OCI-LY1 (cell line): ENCODE results near the gene RNF151.
"Not testable (repeated sequence)": the region's sequence is repeated elsewhere in the genome, so short reads cannot be mapped to it uniquely, and the experiment has no call there.

Experiments
- H2AFZ ChIP-seq: fragments of 200-600 bp; sonication (generic), shearing (Covaris generic); 2 replicates; pipeline ENCODE4 v1.6.0; 2014; ENCODE audit warnings: antibody characterized with exemption, mild to moderate bottlenecking, low read length
- H3F3A ChIP-seq: fragments of 200-600 bp; sonication (generic), shearing (Covaris generic); 2 replicates; pipeline ENCODE4 v1.6.0; 2014; ENCODE audit warnings: mild to moderate bottlenecking, antibody characterized with exemption, low read length, moderate library complexity; ENCODE audit not compliant: insufficient read depth
- H3K27ac ChIP-seq: fragments of 200-600 bp; sonication (generic); 2 replicates; pipeline ENCODE4 v1.5.1; 2014; ENCODE audit warnings: low read length, mixed run types, mild to moderate bottlenecking, low read depth; ENCODE audit not compliant: poor library complexity, severe bottlenecking
- H3K27me3 ChIP-seq: fragments of 200-600 bp; sonication (generic); 2 replicates; pipeline ENCODE4 v1.6.0; 2014; ENCODE audit warnings: antibody characterized with exemption, mild to moderate bottlenecking, low read length, moderate library complexity; ENCODE audit not compliant: insufficient read depth
- H3K36me3 ChIP-seq: fragments of 200-600 bp; sonication (generic); 2 replicates; pipeline ENCODE4 v1.6.1; 2014; ENCODE audit warnings: mild to moderate bottlenecking, antibody characterized with exemption, low read length, moderate library complexity, mixed read lengths; ENCODE audit not compliant: insufficient read depth
- H3K4me1 ChIP-seq: fragments of 200-600 bp; sonication (generic); 2 replicates; pipeline ENCODE4 v1.5.1; 2014; ENCODE audit warnings: mild to moderate bottlenecking, low read length, moderate library complexity; ENCODE audit not compliant: insufficient read depth, severe bottlenecking
- H3K4me2 ChIP-seq: fragments of 200-600 bp; sonication (generic), shearing (Covaris generic); 2 replicates; pipeline ENCODE4 v1.6.1; 2014; ENCODE audit warnings: low read length
- H3K4me3 ChIP-seq: fragments of 200-600 bp; sonication (generic); 2 replicates; pipeline ENCODE4 v1.5.1; 2014; ENCODE audit warnings: low read length, low read depth, mild to moderate bottlenecking, mixed read lengths; ENCODE audit not compliant: poor library complexity, severe bottlenecking
- H3K79me2 ChIP-seq: fragments of 200-600 bp; shearing (Covaris generic); 2 replicates; pipeline ENCODE4 v1.6.1; 2016; ENCODE audit warnings: mixed run types, low read length, mixed read lengths; ENCODE audit not compliant: insufficient read depth
- H3K9ac ChIP-seq: fragments of 200-600 bp; sonication (generic), shearing (Covaris generic); 2 replicates; pipeline ENCODE4 v1.6.1; 2014; ENCODE audit warnings: mild to moderate bottlenecking, low read length, mixed read lengths
- H3K9me2 ChIP-seq: fragments of 200-600 bp; sonication (generic), shearing (Covaris generic); 2 replicates; pipeline ENCODE4 v1.6.1; 2014; ENCODE audit warnings: low read depth, mild to moderate bottlenecking, low read length, mixed read lengths
- H3K9me3 ChIP-seq: fragments of 200-600 bp; shearing (Covaris generic); 2 replicates; pipeline ENCODE4 v1.6.1; 2014; ENCODE audit warnings: low read length, mixed read lengths
- H4K20me1 ChIP-seq: fragments of 200-600 bp; sonication (generic), shearing (Covaris generic); 2 replicates; pipeline ENCODE4 v1.6.0; 2016; ENCODE audit warnings: mild to moderate bottlenecking, low read length; ENCODE audit not compliant: insufficient read depth
- CTCF ChIP-seq: fragments of 200-600 bp; sonication (generic), shearing (Covaris generic); IDR thresholded peaks from 2 replicates; pipeline ENCODE4 v1.5.1; 2017; ENCODE audit warnings: mild to moderate bottlenecking, antibody characterized with exemption, low read length, moderate library complexity, mixed read lengths
- EZH2 ChIP-seq: fragments of 200-600 bp; sonication (generic), shearing (Covaris generic); IDR thresholded peaks from 2 replicates; pipeline ENCODE4 v1.8.0; 2017; ENCODE audit warnings: borderline replicate concordance, mixed run types, mild to moderate bottlenecking, antibody characterized with exemption, low read length, moderate library complexity, mixed read lengths

Gene RNF151

DNA sequence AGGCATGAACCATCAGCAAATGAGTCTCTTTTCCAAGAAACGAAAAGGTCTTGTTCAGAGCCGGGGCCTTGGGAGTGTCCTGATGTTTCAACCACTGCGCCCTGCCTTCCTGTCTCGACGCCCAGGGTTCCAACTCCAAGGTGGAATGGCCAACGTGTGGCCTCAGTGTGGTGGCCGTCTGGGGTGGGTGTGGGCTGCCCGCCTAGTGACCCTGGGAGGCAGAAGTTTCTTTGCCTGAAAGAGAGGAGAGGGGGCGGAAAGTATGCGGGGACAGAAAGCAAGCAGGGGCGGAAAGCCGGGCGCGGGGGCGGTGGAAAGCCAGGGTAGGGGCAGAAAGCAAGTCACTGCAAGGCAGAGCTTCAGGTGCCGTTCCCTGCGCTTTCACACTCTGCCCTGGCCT, 27.7 kb upstream of the RNF151 start:
- H3K4me3 ChIP-seq: no peak overlapping the region
- H3K9me2 ChIP-seq: no peaks in the 10 kb centered on the region
- no peaks in the 10 kb centered on the region for H4K20me1 ChIP-seq
- H3K4me2 ChIP-seq: no peak overlapping the region
- peaks cover 14% of the 10 kb centered on the region for H3K4me1 ChIP-seq
- H2AFZ ChIP-seq: no peak overlapping the region
- TF ChIP-seq EZH2: no peak
- TF ChIP-seq CTCF: no peak
- H3K79me2 ChIP-seq: no peaks in the 10 kb centered on the region
- no peak overlapping the region for H3K9ac ChIP-seq
- no peaks in the 10 kb centered on the region for H3K9me3 ChIP-seq
- H3K27ac ChIP-seq: no peak overlapping the region
- no peaks in the 10 kb centered on the region for H3K27me3 ChIP-seq
- no peaks in the 10 kb centered on the region for H3F3A ChIP-seq
- H3K36me3 ChIP-seq: peaks cover 12% of the 10 kb centered on the region

GRCh38 chr16:1939833-1940232, 26.8 kb upstream of the RNF151 start:
- H3K27me3 ChIP-seq, H3K9me3 ChIP-seq, H3F3A ChIP-seq, H4K20me1 ChIP-seq, H3K4me2 ChIP-seq, H3K79me2 ChIP-seq, H3K27ac ChIP-seq, H2AFZ ChIP-seq, H3K9ac ChIP-seq, H3K9me2 ChIP-seq, H3K4me3 ChIP-seq: not testable (repeated sequence)
- Histone ChIP-seq H3K4me1 (peaks cover 14% of the 10 kb centered on the region), H3K36me3 (peaks cover 12% of the 10 kb centered on the region)

DNA sequence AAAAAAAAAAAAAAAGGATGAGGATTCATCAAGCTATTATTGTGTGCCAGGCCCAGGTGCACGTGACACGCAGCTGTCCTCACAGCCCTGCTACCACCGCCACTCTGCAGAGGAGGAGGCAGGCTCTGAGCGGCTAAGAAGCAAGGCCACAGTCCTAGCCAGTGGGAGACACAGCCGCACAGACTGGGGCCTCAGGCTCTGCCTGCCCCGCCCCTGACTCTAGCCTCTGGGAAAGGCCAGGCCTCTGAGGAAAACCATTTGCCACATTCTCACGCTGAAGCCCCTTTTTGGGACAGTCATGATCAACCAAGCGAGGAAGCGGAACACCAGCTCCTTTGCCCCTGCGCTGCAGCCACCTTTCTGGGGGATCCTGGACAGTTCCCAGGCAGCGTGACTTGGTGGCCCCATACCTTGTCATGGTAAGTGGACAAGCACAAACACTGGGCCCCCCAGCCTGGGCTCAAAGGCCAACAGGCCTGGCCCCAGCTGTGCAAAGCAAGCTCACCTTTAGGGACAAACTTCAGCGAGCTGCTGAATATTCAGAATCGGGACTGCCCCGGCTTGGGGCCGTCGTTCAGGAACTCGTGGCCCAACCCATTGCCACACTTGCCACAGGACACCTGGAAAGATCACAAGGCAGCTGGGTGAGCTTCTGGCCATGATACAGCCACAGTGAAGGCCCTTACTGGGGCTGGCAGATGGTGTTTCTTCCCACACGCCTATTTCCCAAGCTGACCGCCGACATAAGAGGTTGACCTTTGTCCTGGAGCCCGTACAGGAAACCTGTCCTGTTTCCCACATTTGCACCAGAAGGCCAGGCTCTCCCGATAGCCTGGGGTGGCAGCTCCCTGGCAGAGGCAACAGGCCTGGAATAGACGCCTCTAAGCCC, 26.1 kb upstream of the RNF151 start:
- H3K9ac ChIP-seq: no peak overlapping the region
- peaks cover 12% of the 10 kb centered on the region for H3K36me3 ChIP-seq
- H3F3A ChIP-seq: no peaks in the 10 kb centered on the region
- H3K27ac ChIP-seq: no peak overlapping the region
- H3K27me3 ChIP-seq: no peaks in the 10 kb centered on the region
- no peaks in the 10 kb centered on the region for H4K20me1 ChIP-seq
- H2AFZ ChIP-seq: no peak overlapping the region
- H3K9me2 ChIP-seq: no peaks in the 10 kb centered on the region
- H3K9me3 ChIP-seq: no peaks in the 10 kb centered on the region
- no peak overlapping the region for H3K4me2 ChIP-seq
- H3K4me3 ChIP-seq: no peak overlapping the region
- no peak for TF ChIP-seq EZH2
- no peak for TF ChIP-seq CTCF
- peaks cover 14% of the 10 kb centered on the region for H3K4me1 ChIP-seq
- H3K79me2 ChIP-seq: no peaks in the 10 kb centered on the region
